HFFc6 (cell line): Measurements from ENCODE around the gene ARHGAP31. TPM values are rescaled to one million over a fixed set of nuclear protein-coding genes. Genes with fewer than 3 reads are reported as not detected.

ENCODE experiments used
- DNase-seq: peaks from one replicate; pipeline ENCODE4 v3.0.0-alpha.2; 2018
- H3K27ac Mint-ChIP-seq: 2 replicates; pipeline ENCODE4 v1.8.0; 2020; ENCODE audit warnings: mild to moderate bottlenecking, mixed read lengths
- H3K27me3 Mint-ChIP-seq: 2 replicates; pipeline ENCODE4 v1.8.0; 2021; ENCODE audit warnings: mild to moderate bottlenecking, moderate library complexity, mixed read lengths; ENCODE audit not compliant: insufficient read depth
- H3K36me3 Mint-ChIP-seq: 2 replicates; pipeline ENCODE4 v1.8.0; 2021; ENCODE audit warnings: low read depth, mixed read lengths
- H3K4me1 Mint-ChIP-seq: 2 replicates; pipeline ENCODE4 v1.8.0; 2020; ENCODE audit warnings: low read depth, mixed read lengths
- H3K4me3 Mint-ChIP-seq: 2 replicates; pipeline ENCODE4 v1.8.0; 2020; ENCODE audit warnings: mild to moderate bottlenecking, moderate library complexity, mixed read lengths
- H3K9me3 Mint-ChIP-seq: 2 replicates; pipeline ENCODE4 v1.8.0; 2020; ENCODE audit warnings: mild to moderate bottlenecking, mixed read lengths
- total RNA-seq, 6 experiments: library from RNA; stranded (reverse); fragmentation: NEBNext Ultra II Directional; extraction: Animal tissue kit (Norgen Biotek cat#: 25700); gene quantifications; 2 replicates in 1 of 6; 3 replicates in 5 of 6; pipeline ENCODE4 v1.2.3, GENCODE V29; 2021
- TF ChIP-seq, protein P1 (sequence below): fragments of 200-600 bp; sonication (generic); IDR thresholded peaks from 2 replicates; pipeline ENCODE4 v1.5.0; 2021; ENCODE audit warnings: antibody characterized with exemption, mild to moderate bottlenecking

ARHGAP31 gene
- total RNA-seq, 6 experiments from 2014 or later, result 18.0 to 25.1 (median 20.5) TPM

DNA sequence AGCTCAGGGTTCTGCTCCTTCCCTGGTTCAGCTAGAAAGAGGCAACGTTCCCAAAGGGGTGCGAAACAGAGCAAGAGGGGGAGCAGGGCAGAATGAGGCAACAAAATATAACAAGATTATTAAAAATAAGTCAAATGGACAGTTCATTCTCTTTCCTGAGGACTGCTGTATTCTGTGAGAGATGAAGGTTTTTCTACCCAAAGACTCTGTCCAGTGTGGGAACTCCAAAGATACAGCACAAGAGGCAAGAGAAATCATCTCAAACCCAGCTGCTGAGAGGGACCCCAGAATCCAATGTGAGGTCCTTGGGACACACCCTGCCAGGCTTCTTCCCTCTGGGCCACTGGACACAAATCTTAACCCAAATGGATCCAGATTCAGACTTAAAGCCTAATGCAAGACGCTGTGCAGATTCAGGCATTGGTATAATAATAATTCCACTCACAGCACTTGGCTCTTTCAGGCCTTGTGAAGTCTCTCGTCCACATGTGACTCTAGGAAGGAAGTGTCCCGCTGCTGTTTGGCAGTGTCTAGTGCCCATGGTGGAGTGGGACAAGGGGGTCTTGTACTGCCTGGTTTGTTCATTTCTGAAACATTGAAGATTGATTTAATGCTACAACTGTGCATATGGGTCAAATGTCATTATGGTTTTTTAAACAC is 14.5 kb upstream of the ARHGAP31 start:
- peaks cover 2% of the 10 kb centered on the region for H3K27me3 Mint-ChIP-seq
- H3K4me3 Mint-ChIP-seq, result no peak overlapping the region
- no peak overlapping the region for H3K27ac Mint-ChIP-seq
- peaks cover 12% of the 10 kb centered on the region for H3K4me1 Mint-ChIP-seq
- no peak for DNase-seq
- peaks cover 9% of the 10 kb centered on the region for H3K36me3 Mint-ChIP-seq
- TF ChIP-seq, protein P1, sequence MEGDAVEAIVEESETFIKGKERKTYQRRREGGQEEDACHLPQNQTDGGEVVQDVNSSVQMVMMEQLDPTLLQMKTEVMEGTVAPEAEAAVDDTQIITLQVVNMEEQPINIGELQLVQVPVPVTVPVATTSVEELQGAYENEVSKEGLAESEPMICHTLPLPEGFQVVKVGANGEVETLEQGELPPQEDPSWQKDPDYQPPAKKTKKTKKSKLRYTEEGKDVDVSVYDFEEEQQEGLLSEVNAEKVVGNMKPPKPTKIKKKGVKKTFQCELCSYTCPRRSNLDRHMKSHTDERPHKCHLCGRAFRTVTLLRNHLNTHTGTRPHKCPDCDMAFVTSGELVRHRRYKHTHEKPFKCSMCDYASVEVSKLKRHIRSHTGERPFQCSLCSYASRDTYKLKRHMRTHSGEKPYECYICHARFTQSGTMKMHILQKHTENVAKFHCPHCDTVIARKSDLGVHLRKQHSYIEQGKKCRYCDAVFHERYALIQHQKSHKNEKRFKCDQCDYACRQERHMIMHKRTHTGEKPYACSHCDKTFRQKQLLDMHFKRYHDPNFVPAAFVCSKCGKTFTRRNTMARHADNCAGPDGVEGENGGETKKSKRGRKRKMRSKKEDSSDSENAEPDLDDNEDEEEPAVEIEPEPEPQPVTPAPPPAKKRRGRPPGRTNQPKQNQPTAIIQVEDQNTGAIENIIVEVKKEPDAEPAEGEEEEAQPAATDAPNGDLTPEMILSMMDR, result no peak
- H3K9me3 Mint-ChIP-seq, result peaks cover 8% of the 10 kb centered on the region

DNA sequence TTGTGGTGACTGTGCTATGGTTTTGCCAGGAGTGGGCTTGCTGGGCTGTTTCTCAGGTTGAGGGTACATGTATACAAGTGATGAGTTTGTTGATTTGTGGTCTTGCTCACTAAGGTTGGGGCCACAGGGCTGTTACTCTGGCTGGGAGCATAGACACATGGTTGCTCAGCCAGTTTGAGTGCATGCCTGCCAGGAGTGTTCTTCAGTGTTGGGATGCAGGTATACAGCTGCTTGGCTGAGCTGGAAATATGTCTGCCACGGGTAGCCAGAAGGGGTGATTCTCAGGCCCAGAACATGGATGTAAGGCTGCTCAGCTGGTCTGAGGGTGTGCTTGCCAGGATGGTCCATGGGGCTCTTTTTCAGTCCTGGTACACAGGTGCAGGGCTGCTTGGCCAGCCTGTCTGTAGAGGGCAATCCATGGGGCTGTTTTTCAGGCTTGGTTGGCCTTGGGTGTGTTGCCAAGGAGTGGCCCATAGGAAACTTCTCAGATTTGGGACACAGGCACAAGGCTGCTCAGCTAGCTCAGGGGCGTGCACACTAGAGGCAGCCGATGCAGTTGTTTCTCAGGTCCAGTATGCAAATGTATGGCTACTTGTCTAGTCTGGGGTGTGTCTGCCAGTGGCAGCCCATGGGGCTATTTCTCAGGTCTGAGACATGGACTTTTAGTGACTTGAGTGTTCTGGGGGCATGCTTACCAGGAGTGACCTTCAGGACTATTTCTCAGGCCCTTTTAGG is 5.3 kb upstream of the ARHGAP31 start:
- TF ChIP-seq, protein P1, result no peak
- peaks cover 27% of the 10 kb centered on the region for H3K36me3 Mint-ChIP-seq
- H3K4me3 Mint-ChIP-seq, result no peak overlapping the region
- H3K4me1 Mint-ChIP-seq, result peaks cover 15% of the 10 kb centered on the region
- H3K27ac Mint-ChIP-seq, result no peak overlapping the region
- H3K27me3 Mint-ChIP-seq, result peaks cover 7% of the 10 kb centered on the region
- H3K9me3 Mint-ChIP-seq, result peaks cover 28% of the 10 kb centered on the region
- DNase-seq, result no peak

DNA sequence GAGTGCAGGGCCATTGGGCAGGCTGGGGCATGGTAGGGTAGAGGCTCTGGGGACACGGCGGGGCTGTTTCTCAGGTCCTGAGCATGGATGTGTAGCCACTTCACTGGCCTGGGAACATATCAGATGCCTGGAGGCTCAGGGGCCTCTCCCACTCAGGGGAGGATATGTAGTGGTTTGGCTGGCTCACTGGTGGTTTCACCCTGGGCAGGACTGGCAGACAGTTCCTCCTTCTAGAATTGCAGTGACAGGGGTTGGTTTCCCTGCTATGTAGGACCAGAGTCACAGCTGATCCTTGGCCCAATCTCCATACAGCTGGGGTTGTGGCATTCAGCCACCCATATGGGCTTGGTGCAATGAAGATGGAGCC is 4.8 kb upstream of the ARHGAP31 start:
- H3K4me3 Mint-ChIP-seq, result no peak overlapping the region
- TF ChIP-seq, protein P1, result no peak
- H3K4me1 Mint-ChIP-seq, result peaks cover 15% of the 10 kb centered on the region
- no peak overlapping the region for H3K27ac Mint-ChIP-seq
- H3K27me3 Mint-ChIP-seq, result peaks cover 7% of the 10 kb centered on the region
- DNase-seq, result no peak
- peaks cover 27% of the 10 kb centered on the region for H3K36me3 Mint-ChIP-seq
- H3K9me3 Mint-ChIP-seq, result peaks cover 28% of the 10 kb centered on the region

DNA sequence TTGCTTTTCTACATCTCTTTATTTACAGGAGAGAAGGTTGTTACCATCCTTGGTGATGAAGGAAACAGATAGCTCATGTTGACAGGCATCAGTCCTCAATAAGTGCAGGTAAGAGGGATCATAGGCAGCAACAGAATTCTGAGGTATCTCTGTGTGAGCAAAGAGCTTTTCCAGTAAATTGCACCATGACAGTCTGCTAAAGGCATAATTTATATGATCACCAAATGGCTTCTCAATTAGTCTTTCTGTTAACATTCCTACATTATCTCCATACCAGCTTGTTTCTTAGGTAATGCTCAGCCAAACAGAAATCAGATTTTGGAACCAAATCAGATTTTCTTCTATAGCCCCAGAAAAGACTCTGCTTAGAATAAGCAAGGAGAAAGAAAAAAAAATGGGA is 3.6 kb upstream of the ARHGAP31 start:
- no peak for DNase-seq
- no peak overlapping the region for H3K27ac Mint-ChIP-seq
- peaks cover 27% of the 10 kb centered on the region for H3K36me3 Mint-ChIP-seq
- peaks cover 28% of the 10 kb centered on the region for H3K9me3 Mint-ChIP-seq
- H3K27me3 Mint-ChIP-seq, result peaks cover 7% of the 10 kb centered on the region
- TF ChIP-seq, protein P1, result no peak
- H3K4me3 Mint-ChIP-seq, result no peak overlapping the region
- H3K4me1 Mint-ChIP-seq, result peaks cover 20% of the 10 kb centered on the region

DNA sequence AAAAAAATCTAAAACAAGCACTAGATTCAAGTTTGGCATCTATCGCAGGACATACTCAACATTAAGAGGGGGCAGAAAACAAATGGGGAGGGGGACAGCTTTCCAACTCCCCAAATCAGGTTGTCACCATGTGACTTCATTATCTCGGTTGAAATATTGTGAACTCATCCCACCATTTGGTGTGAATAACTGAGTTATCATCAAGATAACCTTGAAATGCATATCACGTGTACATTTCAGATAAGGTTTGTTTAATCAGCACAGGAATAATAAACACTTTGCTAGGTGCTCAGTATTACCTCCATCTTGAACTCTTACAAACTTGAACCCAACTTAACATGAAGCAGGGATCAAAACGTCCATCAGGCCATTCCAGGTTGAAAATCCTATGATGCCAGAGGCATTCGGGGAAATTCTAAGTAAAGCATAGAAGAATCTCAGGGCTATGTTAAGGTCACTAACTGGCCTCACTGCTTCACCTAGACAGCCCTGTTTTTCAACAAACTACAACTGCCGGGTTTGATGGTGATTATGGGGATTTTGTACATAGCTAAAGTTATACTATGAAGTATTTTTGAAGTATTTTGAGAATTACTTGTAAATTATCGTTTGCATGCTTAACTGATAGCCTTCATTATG is 3.0 kb upstream of the ARHGAP31 start:
- no peak overlapping the region for H3K27ac Mint-ChIP-seq
- TF ChIP-seq, protein P1, result no peak
- H3K4me3 Mint-ChIP-seq, result no peak overlapping the region
- peaks cover 24% of the 10 kb centered on the region for H3K9me3 Mint-ChIP-seq
- peaks cover 25% of the 10 kb centered on the region for H3K4me1 Mint-ChIP-seq
- H3K36me3 Mint-ChIP-seq, result peaks cover 22% of the 10 kb centered on the region
- no peak for DNase-seq
- H3K27me3 Mint-ChIP-seq, result peaks cover 7% of the 10 kb centered on the region
